Muscle layer of duodenum (tissue), 2 donors: ENCODE results near the gene VPS26C.
"Not testable (repeated sequence)": the region's sequence is repeated elsewhere in the genome, so short reads cannot be mapped to it uniquely, and the experiment has no call there.

ENCODE experiments used
- H3K27ac ChIP-seq: one replicate; pipeline ENCODE4 v1.7.0; 2013; ENCODE audit warnings: mild to moderate bottlenecking, low read length
- H3K27me3 ChIP-seq: one replicate; pipeline ENCODE4 v1.7.0; 2013; ENCODE audit warnings: low read depth, mild to moderate bottlenecking, control low read depth, low read length
- H3K36me3 ChIP-seq, 2 donors: one replicate each; pipeline ENCODE4 v1.7.0; 2013; ENCODE audit warnings: low read length in 2 of 2, control low read depth in 1 of 2, mild to moderate bottlenecking in 1 of 2; ENCODE audit not compliant: insufficient read depth in 2 of 2, control insufficient read depth in 1 of 2
- H3K4me1 ChIP-seq, 2 donors: one replicate each; pipeline ENCODE4 v1.7.0; 2013; ENCODE audit warnings: low read length in 2 of 2, mild to moderate bottlenecking in 2 of 2, control low read depth in 1 of 2, moderate library complexity in 1 of 2; ENCODE audit not compliant: insufficient read depth in 2 of 2, control insufficient read depth in 1 of 2
- H3K4me3 ChIP-seq, 2 donors: one replicate each; pipeline ENCODE4 v1.7.0; 2013; ENCODE audit warnings: low read length in 2 of 2, low read depth in 1 of 2, mild to moderate bottlenecking in 1 of 2
- H3K9me3 ChIP-seq, 2 donors: one replicate each; pipeline ENCODE4 v1.7.0; 2013; ENCODE audit warnings: low read length in 2 of 2, control low read depth in 1 of 2, mild to moderate bottlenecking in 1 of 2; ENCODE audit not compliant: control insufficient read depth in 1 of 2
- donor health status: healthy.

The VPS26C gene

GRCh38 chr21:37279271-37279670 is 12.1 kb upstream of the VPS26C start:
- not testable (repeated sequence) for H3K36me3 ChIP-seq, H3K4me1 ChIP-seq, H3K4me3 ChIP-seq, H3K27ac ChIP-seq, H3K9me3 ChIP-seq, H3K27me3 ChIP-seq

- Histone ChIP-seq H3K36me3 (no peaks in the 10 kb centered on the region), H3K4me3 (no peak overlapping the region), H3K27ac (no peak overlapping the region), H3K27me3 (no peaks in the 10 kb centered on the region), H3K9me3 (no peaks in the 10 kb centered on the region), H3K4me1 (no peaks in the 10 kb centered on the region)
Measured at GRCh38 chr21:37278199-37278598, 11.1 kb upstream of the VPS26C start.

- no peak overlapping the region for H3K27ac ChIP-seq
- H3K36me3 ChIP-seq = no peaks in the 10 kb centered on the region
- H3K27me3 ChIP-seq = no peaks in the 10 kb centered on the region
- H3K4me3 ChIP-seq = no peak overlapping the region
- no peaks in the 10 kb centered on the region for H3K4me1 ChIP-seq
- H3K9me3 ChIP-seq = no peaks in the 10 kb centered on the region
Measured at GRCh38 chr21:37276377-37276776, 9.2 kb upstream of the VPS26C start.

- Histone ChIP-seq H3K27me3 (no peaks in the 10 kb centered on the region), H3K9me3 (no peaks in the 10 kb centered on the region), H3K4me3 (no peak overlapping the region), H3K27ac (no peak overlapping the region), H3K36me3 (peaks cover 0 to 3% of the 10 kb centered on the region in 2 donors), H3K4me1 (no peaks in the 10 kb centered on the region)
Measured at GRCh38 chr21:37273911-37274690, 7.0 kb upstream of the VPS26C start.

- Histone ChIP-seq H3K27ac (no peak overlapping the region), H3K4me3 (no peak overlapping the region), H3K9me3 (no peaks in the 10 kb centered on the region), H3K27me3 (no peaks in the 10 kb centered on the region), H3K36me3 (peaks cover 0 to 3% of the 10 kb centered on the region in 2 donors), H3K4me1 (peaks cover 0 to 5% of the 10 kb centered on the region in 2 donors)
Measured at GRCh38 chr21:37273440-37273839, 6.3 kb upstream of the VPS26C start.

GRCh38 chr21:37272897-37273296 is 5.8 kb upstream of the VPS26C start:
- H3K4me1 ChIP-seq = peaks cover 0 to 8% of the 10 kb centered on the region in 2 donors
- no peak overlapping the region for H3K27ac ChIP-seq
- H3K27me3 ChIP-seq = no peaks in the 10 kb centered on the region
- H3K36me3 ChIP-seq = peaks cover 0 to 3% of the 10 kb centered on the region in 2 donors
- H3K4me3 ChIP-seq = no peak overlapping the region
- no peaks in the 10 kb centered on the region for H3K9me3 ChIP-seq

GRCh38 chr21:37270576-37271365 is 3.6 kb upstream of the VPS26C start:
- Histone ChIP-seq H3K27me3 (no peaks in the 10 kb centered on the region), H3K4me3 (no peak overlapping the region), H3K36me3 (peaks cover 0 to 3% of the 10 kb centered on the region in 2 donors), H3K27ac (no peak overlapping the region), H3K9me3 (no peaks in the 10 kb centered on the region), H3K4me1 (peaks cover 0 to 13% of the 10 kb centered on the region in 2 donors)

GRCh38 chr21:37269481-37269880 is 2.3 kb upstream of the VPS26C start:
- Histone ChIP-seq H3K27me3 (no peaks in the 10 kb centered on the region), H3K4me3 (no peak overlapping the region), H3K9me3 (no peaks in the 10 kb centered on the region), H3K36me3 (peaks cover 0 to 3% of the 10 kb centered on the region in 2 donors), H3K4me1 (peaks cover 0 to 13% of the 10 kb centered on the region in 2 donors), H3K27ac (no peak overlapping the region)

- H3K36me3 ChIP-seq = peaks cover 0 to 3% of the 10 kb centered on the region in 2 donors
- no peaks in the 10 kb centered on the region for H3K27me3 ChIP-seq
- peak overlapping the region; percentile 94 for H3K27ac ChIP-seq
- H3K4me3 ChIP-seq = peak overlapping the region; percentile 77 to 79
- peaks cover 0 to 13% of the 10 kb centered on the region in 2 donors for H3K4me1 ChIP-seq
- H3K9me3 ChIP-seq = no peaks in the 10 kb centered on the region
Measured at GRCh38 chr21:37268186-37268503, 1.0 kb upstream of the VPS26C start.

GRCh38 chr21:37266515-37267221 is 466 bp downstream of the VPS26C start:
- Histone ChIP-seq H3K36me3 (peaks cover 0 to 3% of the 10 kb centered on the region in 2 donors), H3K27ac (peak overlapping the region; percentile 94), H3K27me3 (no peaks in the 10 kb centered on the region), H3K9me3 (no peaks in the 10 kb centered on the region), H3K4me3 (peak overlapping the region; percentile 77 to 79), H3K4me1 (peaks cover 0 to 13% of the 10 kb centered on the region in 2 donors)

- Histone ChIP-seq H3K27me3 (no peaks in the 10 kb centered on the region), H3K4me3 (no peak overlapping the region), H3K9me3 (no peaks in the 10 kb centered on the region), H3K4me1 (peaks cover 0 to 13% of the 10 kb centered on the region in 2 donors), H3K36me3 (no peaks in the 10 kb centered on the region), H3K27ac (no peak overlapping the region)
Measured at GRCh38 chr21:37264808-37265207, 2.3 kb downstream of the VPS26C start.
